Thyroid gland (tissue), 4 donors: ENCODE data around the gene STXBP4. TPM values are rescaled to one million over a fixed set of nuclear protein-coding genes. Genes with fewer than 3 reads are reported as not detected.
A peak's percentile ranks its signal among the peaks of the same experiment; 100 is the strongest.

Experiments used
- DNase-seq, 2 donors: peaks; one replicate each; pipeline ENCODE4 v3.0.0-alpha.2; 2019
- H3K27ac ChIP-seq, 3 donors: fragments of 200-600 bp; sonication (generic); 1 replicate in 2 of 3; 2 replicates in 1 of 3; pipeline ENCODE4 v1.5.1; 2016 to 2019; ENCODE audit warnings: mild to moderate bottlenecking in 1 of 3, moderate library complexity in 1 of 3
- H3K27me3 ChIP-seq: fragments of 200-600 bp; sonication (generic); one replicate; pipeline ENCODE4 v1.5.1; 2019
- H3K36me3 ChIP-seq, 2 donors: fragments of 200-600 bp; sonication (generic); one replicate each; pipeline ENCODE4 v1.5.1; 2016 to 2019
- H3K4me1 ChIP-seq, 2 donors: fragments of 200-600 bp; sonication (generic); one replicate each; pipeline ENCODE4 v1.5.1; 2017 to 2019
- H3K4me3 ChIP-seq, 3 donors: fragments of 200-600 bp; sonication (generic); replicated peaks in 1 of 3; 1 replicate in 2 of 3; 2 replicates in 1 of 3; pipeline ENCODE4 v1.5.1; 2016; ENCODE audit warnings: mild to moderate bottlenecking in 1 of 3
- H3K9me3 ChIP-seq: fragments of 200-600 bp; sonication (generic); one replicate; pipeline ENCODE4 v1.5.1; 2017
- POLR2A ChIP-seq, 2 donors: fragments of 450-650 bp; IDR thresholded peaks; one replicate each; pipeline ENCODE4 v1.6.1; 2017; ENCODE audit warnings: antibody characterized with exemption in 2 of 2, mild to moderate bottlenecking in 2 of 2, moderate library complexity in 1 of 2
- WGBS, 2 donors: methylation state at CpG; one replicate each; pipeline ENCODE4 v1.1.5; 2017; 5-methylcytosine and 5-hydroxymethylcytosine counted together
- intact Hi-C: fragments of 100-400 bp; cut with DNase I; formaldehyde crosslinking; loops from one replicate; pipeline ENCODE4 v1.15.1; 2023
- total RNA-seq, 4 donors: library from RNA; depleted of rRNA; stranded (reverse); fragments of >200 nt; gene quantifications; one replicate each; pipeline ENCODE4 v1.2.3, GENCODE V29; 2016
- TF ChIP-seq, protein P1 (sequence below), 6 experiments: fragments of 200-600 bp in 3 of 6; fragments of 450-650 bp in 3 of 6; sonication (generic) in 3 of 6; IDR thresholded peaks; one replicate each; pipeline ENCODE4 v1.5.1; 2016 to 2019; ENCODE audit warnings: antibody characterized with exemption in 6 of 6, mild to moderate bottlenecking in 2 of 6, inconsistent platforms in 1 of 6, moderate library complexity in 1 of 6

STXBP4 gene
- total RNA-seq, 4 donors from 2014 or later, result 30.4 to 57.0 (median 52.8) TPM

DNA sequence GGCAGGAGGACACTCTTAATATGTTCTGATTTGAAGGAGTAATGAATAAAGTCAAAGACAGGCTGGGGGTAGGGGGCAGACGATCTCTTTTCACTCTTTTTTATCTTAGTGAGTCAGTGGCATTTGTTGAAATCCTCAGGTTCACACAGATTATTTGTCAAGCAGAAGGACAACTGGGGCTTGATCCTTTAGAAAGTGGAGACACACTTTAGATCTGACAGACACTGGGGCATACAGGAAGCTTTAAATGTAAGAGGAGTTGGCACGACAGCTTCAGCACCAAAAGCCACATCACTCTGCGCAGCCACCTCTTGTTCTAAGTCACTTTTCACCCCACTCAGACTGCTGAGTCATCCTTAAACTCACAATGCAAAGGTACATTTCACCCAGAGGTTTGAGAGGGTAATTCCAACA, 121.5 kb downstream of the STXBP4 start:
- intact Hi-C loops, result no loop called here
- Histone ChIP-seq H3K36me3 (no peaks in the 10 kb centered on the region), H3K4me3 (no peak overlapping the region), H3K27ac (peak overlapping the region; percentile 53 to 79 (median 72)), H3K9me3 (no peaks in the 10 kb centered on the region), H3K4me1 (peaks cover 15 to 21% of the 10 kb centered on the region in 2 donors), H3K27me3 (no peaks in the 10 kb centered on the region)
- TF ChIP-seq, protein P1, sequence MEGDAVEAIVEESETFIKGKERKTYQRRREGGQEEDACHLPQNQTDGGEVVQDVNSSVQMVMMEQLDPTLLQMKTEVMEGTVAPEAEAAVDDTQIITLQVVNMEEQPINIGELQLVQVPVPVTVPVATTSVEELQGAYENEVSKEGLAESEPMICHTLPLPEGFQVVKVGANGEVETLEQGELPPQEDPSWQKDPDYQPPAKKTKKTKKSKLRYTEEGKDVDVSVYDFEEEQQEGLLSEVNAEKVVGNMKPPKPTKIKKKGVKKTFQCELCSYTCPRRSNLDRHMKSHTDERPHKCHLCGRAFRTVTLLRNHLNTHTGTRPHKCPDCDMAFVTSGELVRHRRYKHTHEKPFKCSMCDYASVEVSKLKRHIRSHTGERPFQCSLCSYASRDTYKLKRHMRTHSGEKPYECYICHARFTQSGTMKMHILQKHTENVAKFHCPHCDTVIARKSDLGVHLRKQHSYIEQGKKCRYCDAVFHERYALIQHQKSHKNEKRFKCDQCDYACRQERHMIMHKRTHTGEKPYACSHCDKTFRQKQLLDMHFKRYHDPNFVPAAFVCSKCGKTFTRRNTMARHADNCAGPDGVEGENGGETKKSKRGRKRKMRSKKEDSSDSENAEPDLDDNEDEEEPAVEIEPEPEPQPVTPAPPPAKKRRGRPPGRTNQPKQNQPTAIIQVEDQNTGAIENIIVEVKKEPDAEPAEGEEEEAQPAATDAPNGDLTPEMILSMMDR (IDR thresholded peaks at IDR 0.05), result peak in 2 of 6 experiments; percentile 8 to 34
- TF ChIP-seq POLR2A (IDR thresholded peaks at IDR 0.05), result peak in 1 of 2 donors; percentile 27
- 47 to 48% methylated on average over 3 of the region's 3 CpGs for WGBS, 2 donors
- peak; percentile 65 to 70 for DNase-seq

DNA sequence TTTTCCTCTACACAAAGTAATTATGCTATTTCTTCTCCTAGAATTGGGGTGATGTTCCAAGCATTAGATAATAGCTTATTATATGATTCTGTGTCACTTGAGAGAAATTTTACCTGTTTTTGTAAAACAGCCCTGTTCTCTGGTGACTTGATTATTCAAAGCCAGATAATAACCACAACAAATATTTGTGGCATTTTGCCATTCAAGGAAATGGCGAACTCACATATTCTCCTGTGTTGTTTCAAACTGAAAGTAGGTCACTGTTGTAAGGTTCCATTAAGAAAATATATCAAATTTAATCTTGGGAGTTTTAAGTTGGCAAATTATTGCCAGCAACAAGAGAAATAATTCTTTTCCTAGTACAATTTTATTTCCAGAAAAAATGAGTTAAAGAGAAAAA, 124.8 kb downstream of the STXBP4 start:
- no peaks in the 10 kb centered on the region for H3K27me3 ChIP-seq
- peaks cover 15 to 21% of the 10 kb centered on the region in 2 donors for H3K4me1 ChIP-seq
- no peaks in the 10 kb centered on the region for H3K9me3 ChIP-seq
- H3K27ac ChIP-seq, result no peak overlapping the region
- no peak overlapping the region for H3K4me3 ChIP-seq
- DNase-seq, result no peak
- H3K36me3 ChIP-seq, result no peaks in the 10 kb centered on the region
- 78 to 80% methylated on average over 1 of the region's 1 CpG for WGBS, 2 donors
- intact Hi-C loops, result no loop called here
- TF ChIP-seq, protein P1 (IDR thresholded peaks at IDR 0.05), result no peak
- TF ChIP-seq POLR2A (IDR thresholded peaks at IDR 0.05), result no peak

DNA sequence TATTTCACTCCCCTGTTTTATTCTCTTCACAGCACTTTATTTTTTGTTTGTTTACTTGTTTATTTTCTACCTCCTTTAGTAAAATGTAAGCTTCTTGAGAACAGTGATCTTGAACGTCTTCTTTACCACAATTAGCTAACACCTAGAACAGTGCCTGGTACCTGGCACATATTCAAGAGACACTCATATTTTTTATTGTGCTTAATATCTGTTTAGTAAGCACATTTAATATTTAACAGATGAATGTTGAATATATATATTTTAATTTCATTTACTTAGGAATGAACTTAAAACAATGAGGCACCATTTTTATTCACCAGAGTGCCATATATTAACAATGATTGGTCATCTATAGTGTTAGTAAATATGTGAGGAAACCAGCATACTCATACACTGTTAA, 130.2 kb downstream of the STXBP4 start:
- Histone ChIP-seq H3K4me1 (no peaks in the 10 kb centered on the region), H3K36me3 (no peaks in the 10 kb centered on the region), H3K4me3 (no peak overlapping the region), H3K27ac (no peak overlapping the region), H3K27me3 (no peaks in the 10 kb centered on the region), H3K9me3 (no peaks in the 10 kb centered on the region)
- no peak for DNase-seq
- WGBS, 2 donors, result 96 to 100% methylated on average over 1 of the region's 1 CpG
- intact Hi-C loops, result no loop called here
- TF ChIP-seq, protein P1 (IDR thresholded peaks at IDR 0.05), result no peak
- TF ChIP-seq POLR2A (IDR thresholded peaks at IDR 0.05), result no peak

DNA sequence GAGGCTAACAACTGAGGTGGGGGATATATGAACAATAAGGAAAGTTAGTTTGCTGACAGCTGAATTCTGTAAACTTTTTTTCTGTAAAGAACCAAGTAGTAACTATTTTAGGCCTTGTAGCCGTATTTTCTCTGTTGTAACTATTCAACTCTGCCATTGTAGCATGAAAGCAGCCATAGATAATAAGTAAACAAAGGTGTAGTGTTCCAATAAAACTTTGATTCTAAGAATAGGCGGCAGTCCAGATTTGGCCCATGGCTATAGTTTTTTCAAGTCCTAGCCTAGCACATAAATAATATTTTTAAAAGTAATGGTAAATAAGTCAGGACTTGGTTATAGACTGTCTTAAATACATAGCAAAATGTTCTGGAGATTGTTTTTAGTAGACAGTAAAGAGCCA, 142.0 kb downstream of the STXBP4 start:
- DNase-seq, result no peak
- Histone ChIP-seq H3K4me1 (no peaks in the 10 kb centered on the region), H3K36me3 (no peaks in the 10 kb centered on the region), H3K27ac (no peak overlapping the region), H3K4me3 (no peak overlapping the region), H3K9me3 (no peaks in the 10 kb centered on the region), H3K27me3 (no peaks in the 10 kb centered on the region)
- TF ChIP-seq, protein P1 (IDR thresholded peaks at IDR 0.05), result no peak
- no peak for TF ChIP-seq POLR2A (IDR thresholded peaks at IDR 0.05)
- 92 to 94% methylated on average over 2 of the region's 2 CpGs for WGBS, 2 donors
- intact Hi-C loops, result no loop called here

DNA sequence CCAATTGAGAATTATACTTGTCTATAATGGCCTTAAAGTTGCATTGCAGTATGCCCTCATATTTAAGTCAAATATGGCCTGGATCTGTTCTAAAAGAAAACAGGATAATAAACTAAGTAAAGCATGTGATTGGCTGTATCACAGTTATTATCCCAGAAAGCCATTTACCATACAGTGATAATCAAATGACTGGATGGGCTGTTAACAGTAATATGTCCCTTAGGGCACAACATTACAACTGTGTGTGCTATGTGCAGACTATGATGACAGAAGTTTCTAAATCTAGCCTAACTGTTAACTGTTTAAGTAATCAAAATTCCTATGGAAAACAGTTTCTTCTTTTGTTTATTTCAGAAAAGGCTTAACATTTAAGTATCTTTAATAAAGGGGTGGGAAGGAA, 145.7 kb downstream of the STXBP4 start:
- H3K27me3 ChIP-seq, result no peaks in the 10 kb centered on the region
- intact Hi-C loops, result no loop called here

More for the DNA sequence above, 145.7 kb downstream of the STXBP4 start:
- Histone ChIP-seq H3K9me3 (no peaks in the 10 kb centered on the region), H3K36me3 (no peaks in the 10 kb centered on the region), H3K4me3 (no peak overlapping the region), H3K4me1 (peaks cover 8 to 15% of the 10 kb centered on the region in 2 donors), H3K27ac (no peak overlapping the region)
- no peak for TF ChIP-seq POLR2A (IDR thresholded peaks at IDR 0.05)
- TF ChIP-seq, protein P1 (IDR thresholded peaks at IDR 0.05), result no peak
- no peak for DNase-seq
